ENCODE data around the gene ENAM.
"Not testable (repeated sequence)": the region's sequence is repeated elsewhere in the genome, so short reads cannot be mapped to it uniquely, and the experiment has no call there.

ENAM gene

DNA sequence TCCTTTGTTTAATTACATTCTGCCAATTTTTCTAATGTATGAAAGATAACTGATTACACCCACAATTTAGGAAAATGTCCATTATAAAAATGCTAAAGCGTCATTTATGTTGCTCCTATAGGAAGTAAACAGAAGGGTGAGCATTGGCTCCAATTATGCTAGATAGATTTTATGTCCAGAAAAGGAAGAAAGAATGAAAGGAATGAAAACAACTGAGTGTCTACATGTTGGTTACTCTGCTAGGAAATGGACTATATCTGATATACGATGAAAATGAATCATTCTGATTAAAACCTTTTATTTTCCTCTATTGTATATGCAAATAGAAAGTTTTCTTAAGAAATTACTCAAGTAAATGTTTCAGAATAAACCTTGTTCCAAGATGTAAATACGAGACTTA, 1.6 kb downstream of the ENAM start:
- no peak for DNase-seq

DNA sequence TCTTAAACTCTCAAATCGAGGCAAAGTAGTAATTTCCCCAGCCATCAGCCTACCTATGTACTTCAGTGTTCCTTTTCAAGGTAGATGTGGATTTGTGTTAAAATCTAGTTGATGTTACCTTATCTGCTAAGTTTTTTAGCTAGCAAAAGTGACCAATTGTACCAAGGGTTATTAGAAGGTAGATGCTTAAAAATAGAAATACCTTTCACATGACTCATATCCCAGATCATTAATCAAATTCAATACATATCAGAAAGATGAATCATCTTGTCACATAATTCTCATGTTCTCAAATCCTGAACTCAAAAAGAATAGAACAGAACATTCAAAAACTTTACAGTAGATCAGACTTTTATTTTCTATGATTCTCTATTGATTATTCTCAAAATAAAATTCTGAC, 3.5 kb downstream of the ENAM start:
- no peak for DNase-seq

DNA sequence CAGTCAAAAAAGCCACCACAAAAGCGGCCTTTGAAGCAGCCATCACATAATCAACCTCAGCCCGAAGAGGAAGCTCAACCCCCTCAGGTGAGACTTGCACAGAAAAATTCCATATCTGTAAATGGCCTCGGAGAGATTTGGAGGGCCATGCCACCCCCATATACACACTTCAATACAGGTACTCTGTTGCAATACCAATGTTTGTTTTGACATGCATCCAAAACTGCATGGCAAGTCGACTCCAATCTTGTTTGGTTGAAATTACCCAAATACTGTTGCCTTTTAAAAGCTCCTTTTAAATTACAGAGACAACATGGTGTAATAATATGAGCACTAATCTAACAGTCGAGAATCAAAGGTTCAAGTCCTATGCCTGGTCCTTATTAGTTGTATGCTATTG, 5.9 kb downstream of the ENAM start:
- DNase-seq, result no peak

DNA sequence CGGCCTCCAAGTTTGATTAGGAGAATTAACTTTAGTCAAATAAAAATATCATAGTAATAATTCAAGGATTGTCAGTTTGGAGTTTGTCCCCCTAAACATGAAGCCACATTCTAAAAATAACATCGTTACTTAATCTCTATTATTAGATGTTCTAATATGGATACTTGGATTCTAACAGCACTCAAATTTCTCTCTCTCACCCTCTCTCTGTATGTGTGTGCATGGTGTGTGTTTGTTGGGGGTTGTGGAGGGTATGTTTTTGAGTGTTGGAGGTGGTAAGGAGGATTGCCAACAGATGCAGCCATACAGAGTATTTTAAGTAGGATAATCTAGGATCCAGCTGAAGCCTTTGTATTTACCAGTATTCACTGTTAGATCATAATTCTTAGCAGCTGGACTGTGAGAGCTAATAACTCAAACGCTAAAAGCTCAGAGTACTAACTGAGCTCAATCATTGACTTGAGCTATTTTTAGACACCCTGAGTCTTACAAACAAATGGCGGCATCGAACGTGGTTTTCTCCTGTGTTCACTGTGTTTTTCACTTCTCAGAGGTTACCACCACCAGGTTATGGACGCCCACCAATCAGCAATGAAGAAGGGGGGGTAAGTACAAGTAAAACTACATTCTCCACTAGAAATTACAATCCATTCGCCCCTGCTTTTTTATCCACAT, 8.8 kb downstream of the ENAM start:
- DNase-seq, result no peak

DNA sequence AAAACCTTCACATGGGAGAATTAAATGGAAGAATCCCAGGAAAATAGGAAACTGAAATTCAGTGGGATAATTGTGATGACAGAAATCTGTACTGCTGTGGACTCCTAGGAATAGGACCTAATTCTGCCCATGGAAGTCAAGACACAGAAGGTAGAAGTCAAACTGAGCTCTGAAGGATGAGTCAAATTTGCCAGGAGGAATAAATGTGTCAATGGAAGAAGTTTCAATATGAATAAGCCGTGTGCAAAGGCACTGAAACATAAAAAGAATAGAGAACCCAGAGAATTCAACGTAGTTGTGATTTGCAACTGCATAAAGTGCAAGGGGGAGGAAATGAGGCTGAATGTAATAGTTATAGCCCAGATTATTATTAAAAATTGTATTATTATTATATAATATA, 11.6 kb downstream of the ENAM start:
- no peak for DNase-seq

DNA sequence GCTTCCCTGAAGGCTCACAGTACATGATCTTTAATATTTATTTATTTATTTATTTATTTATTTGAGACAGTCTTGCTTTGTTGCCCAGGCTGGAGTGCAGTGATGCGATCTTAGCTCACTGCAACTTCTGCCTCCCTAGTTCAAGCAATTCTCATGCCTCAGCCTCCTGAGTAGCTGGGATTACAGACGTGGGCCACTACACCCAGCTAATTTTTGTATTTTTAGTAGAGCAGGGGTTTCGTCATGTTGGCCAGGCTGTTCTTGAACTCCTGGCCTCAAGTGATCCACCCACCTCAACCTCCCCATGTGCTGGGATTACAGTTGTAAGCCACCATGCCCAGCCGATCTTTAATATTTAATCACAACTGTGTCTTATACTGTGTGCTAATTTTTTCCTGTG, 22.2 kb downstream of the ENAM start:
- not testable (repeated sequence) for DNase-seq

DNA sequence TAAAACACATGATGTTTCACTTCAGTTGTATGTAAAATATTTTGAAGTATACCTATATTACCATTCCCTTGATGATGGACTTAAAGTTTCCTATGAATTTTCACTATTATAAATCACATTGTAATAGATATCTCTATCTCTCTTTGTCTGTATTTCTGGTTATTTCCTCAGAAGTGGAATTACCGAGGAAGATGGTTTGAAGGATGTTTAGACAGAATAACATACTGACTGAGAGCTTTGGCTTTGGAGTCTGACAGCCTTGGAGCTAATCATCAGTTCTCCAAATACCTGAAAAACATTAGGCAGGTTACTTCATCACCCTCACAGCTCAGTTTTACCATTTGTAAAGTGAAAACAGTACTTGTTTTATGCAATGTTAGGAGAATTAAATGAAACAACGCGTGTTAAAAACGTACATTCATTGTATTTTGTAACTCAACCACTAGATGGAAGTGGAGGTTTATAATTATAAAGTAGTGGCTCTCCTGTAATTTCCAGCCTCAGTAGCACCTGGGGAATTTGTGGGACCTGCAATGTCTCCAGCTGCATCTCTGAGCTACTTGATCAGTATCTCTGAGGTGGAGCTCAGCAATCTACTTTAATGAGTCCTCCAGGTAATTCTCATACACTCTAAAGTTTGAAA, 23.4 kb downstream of the ENAM start:
- no peak for DNase-seq

DNA sequence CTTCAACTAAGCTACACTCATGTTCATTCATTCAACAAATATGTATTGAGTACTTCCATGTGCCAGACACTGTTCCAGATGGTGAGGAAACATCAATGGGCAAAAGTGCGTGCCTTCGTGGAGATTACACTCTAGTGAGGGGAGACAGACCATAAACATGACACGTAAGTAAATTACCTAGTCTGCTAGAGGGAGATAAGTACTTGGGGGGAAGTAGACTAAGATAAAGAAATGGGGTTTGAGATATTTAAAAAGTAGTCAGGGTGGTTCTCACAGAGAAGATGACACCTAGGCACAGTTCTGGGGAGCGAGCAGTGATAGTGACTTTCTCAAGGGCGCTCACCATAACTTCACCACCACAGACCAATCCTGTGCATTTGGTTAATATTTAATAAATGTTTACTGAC, 26.1 kb downstream of the ENAM start:
- no peak for DNase-seq

DNA sequence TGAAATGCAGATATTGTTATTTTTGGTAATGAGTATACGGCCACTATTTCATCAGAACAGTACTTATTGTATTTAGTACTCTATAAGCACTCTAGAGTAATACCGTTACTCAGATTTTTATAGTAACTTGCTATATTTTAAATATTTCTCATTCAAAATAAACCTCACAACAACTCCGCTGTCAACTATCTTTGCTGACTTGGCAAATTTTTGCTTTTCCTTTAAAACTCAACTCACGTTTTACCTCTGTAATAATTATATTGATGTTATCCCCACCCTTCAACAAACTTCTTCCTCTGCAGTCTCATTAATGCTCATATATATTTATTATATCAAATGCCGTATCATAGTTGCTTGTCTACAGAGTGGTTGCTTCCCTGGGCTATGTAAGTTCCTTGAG, 28.8 kb downstream of the ENAM start:
- DNase-seq, result no peak

DNA sequence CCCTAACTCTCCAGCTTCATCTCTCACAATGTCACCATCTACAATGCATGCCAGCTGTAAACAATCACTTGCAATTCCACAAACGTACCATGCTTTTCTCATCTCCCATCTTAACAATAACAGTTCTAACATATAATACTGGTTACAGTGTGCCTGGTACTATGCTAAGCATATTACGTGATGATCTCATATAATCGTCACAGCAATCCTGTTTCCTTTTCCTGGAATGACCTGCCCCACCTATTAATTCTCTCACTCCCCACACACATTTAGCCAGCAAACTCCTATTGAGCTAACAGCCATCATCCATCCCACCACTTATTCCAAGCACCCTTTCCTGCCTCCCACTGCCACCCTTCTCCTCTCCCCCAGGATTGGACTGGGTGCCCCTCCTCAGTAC, 29.9 kb downstream of the ENAM start:
- DNase-seq, result no peak

DNA sequence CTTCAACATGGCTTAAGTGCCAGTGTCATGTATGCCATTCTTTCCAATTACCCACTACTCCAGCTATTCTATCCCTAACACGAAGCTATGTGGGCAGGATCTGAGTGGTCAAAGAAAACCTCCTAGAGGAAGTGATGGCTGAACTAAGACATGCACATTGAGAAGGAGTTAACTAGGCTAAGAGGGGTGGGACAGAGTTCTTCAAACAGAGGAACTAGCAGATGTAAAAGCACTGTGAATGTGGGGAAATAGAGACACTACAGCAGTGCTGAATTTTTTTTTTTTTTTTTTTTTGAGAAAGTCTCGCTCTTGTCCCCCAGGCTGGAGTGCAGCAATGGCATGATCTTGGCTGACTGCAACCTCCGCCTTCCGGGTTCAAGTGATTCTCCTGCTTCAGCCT, 31.6 kb downstream of the ENAM start:
- DNase-seq, result no peak

DNA sequence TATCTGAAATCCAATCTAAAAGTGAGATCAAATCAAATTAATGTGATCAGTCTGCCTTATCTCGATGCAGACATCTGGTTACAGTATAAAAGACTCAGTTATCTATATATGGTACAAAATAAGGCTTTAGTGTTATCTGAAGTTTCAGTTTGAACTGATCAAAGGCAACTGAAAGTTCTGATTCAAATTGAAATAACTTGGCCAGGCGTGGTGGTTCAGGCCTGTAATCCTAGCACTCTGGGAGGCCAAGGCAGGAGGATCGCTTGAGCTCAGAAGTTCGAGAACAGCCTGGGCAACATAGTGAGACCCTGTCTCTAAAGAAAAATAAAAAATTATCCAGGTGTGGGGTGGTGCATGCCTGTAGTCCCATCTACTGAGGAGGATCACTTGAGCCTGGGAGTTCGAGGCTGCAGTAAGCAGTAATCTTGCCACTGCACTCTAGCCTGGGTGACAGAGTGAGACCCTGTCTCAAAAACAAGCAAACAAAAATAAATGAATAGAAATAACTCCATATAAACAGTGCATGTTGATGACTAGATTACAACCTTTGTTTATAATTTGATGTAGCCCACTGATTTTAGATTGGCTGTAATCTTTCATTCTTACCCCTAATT, 32.9 kb downstream of the ENAM start:
- not testable (repeated sequence) for DNase-seq

DNA sequence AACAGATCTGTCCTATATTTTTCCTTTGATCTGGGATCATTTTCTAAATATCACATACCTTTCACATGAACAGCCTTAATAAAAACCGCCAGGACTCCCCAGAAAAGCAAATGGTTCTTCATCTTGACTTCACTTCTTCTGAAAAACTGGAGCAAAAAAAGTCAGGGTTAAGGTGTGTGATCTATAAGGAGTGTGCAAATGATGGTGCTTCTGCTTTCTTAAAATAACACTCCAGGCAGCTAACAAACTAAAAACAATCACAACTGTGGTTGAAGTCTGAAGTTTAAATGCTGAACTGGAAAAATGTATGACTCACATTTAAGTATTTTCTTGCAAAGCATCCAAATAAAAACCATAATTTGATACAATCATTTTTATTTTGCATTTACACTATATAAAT, 37.8 kb downstream of the ENAM start, which contains the start of gene JCHAIN:
JCHAIN (minus strand) TSS at position 140 of the 400 bp plus-strand sequence; CDS start at position 122, 18 bp downstream.
- DNase-seq, result no peak

DNA sequence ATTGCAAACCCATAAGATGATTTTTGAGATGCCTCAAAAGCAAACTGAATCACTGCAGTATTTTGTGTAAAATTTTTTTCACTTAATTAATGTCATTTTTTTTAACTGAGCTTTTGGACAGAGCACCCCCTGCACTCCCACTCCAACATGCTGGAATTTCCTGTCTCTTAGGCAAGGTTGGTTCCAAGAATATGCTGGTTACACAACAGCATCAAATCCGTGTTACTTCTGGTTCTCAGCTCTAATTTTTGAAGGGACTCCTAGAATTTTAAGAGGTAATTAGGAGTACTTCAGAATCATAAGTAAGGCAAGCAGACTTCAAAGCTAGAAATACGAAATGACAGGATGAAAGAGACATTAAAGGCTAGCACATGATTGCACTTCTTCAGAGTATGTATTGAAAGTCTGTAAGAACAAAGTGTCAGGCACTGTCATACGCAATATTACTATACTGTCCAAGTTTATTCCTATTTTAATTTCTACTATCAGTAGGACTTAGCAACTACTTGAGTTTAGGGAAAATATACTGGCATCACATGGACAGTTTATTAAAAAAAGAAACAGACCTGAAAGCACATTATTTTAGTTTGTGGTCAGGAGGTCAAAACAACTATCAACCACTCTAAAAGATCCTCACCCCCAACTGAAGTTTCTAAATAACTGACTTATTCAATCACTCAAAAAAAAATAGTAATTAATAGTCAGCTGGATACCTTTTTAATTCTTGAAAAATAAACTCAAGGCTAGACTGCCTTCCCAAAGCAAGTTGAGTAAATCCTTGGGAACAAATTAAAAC, 39.4 kb downstream of the ENAM start:
- DNase-seq, result no peak

DNA sequence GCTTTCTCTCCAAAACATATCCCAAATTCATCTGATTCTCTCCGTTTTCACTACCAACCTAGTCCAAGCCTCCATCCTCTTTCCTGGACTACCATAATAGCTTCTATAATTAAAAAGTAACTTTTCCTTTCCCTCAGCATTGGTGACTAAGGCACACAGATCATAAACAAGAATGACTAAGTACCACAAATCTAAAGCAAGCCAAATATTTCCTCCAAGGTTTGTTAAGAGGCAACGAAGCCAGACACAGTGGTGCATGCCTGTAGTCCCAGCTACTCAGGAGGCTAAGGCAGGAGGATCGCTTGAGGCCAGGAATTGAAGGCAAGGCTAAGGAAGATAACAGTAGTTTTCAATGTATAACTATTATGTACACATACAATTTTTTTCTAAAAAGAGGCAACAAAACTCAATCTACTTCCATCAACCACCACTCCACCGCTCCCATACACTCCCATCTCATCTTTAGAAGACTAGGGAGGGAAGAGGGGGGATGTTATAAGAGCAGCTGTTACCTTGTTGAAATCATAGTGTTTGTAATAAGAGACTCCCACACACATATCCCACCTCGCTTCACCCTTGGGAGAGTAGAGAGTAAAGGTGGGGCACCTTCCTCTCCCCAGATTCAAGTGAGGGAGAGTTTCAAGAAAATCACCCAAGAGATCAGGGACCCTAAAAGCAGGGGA, 41.9 kb downstream of the ENAM start:
- no peak for DNase-seq

DNA sequence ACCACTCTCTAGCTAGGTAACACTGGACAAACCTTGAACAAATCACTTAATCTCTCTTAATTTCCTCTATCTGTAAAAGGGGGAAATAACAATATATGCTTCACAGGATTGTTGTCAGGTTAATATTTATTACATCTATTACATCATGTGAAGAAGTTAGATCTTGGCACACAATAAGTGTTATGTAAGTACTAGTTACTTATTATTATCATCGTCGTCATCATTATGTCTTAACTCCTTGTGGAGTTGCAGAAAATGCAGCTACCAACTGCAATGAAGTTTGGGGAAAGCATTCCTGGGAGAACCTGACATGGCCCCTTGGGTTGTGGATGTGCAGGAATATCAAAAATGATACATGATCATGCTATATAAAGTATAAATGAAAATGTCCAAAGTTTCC, 42.5 kb downstream of the ENAM start:
- no peak for DNase-seq

DNA sequence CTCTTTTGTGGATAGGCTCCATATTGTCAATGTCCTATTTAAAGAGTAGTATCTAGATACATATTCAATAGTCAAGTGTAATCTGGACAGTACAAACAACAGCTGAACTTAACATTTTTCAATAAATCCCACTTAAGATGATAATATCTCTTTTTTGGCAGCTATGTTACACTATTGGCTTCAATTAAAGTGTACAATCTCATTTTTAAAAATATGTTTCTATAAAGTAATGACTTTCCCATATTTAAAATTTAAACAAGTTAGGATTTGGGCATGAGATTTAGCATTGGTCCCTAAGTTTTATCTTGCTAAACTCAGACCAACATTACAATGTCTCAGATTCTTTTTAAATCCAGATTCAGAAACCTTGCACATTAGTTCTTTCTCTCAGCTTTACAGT, 45.6 kb downstream of the ENAM start:
- no peak for DNase-seq

DNA sequence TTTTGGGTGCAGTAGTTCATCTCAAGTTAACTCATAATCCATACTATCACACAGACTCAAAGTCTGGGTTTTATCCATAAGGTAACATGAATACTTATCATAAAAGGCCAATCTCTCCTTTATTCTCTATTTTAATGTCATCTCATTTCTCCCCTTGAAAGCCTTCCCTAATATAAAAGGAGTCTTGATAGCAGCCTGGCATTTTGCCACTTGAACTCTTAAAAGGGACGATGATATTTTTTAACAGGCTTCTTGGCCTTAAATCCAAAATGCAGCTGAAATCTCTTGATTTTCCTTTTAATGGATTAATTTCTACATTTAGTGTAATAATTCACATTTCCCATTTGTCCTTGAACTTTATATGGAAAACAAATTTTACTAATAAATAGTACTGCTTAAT, 46.2 kb downstream of the ENAM start:
- DNase-seq, result no peak

DNA sequence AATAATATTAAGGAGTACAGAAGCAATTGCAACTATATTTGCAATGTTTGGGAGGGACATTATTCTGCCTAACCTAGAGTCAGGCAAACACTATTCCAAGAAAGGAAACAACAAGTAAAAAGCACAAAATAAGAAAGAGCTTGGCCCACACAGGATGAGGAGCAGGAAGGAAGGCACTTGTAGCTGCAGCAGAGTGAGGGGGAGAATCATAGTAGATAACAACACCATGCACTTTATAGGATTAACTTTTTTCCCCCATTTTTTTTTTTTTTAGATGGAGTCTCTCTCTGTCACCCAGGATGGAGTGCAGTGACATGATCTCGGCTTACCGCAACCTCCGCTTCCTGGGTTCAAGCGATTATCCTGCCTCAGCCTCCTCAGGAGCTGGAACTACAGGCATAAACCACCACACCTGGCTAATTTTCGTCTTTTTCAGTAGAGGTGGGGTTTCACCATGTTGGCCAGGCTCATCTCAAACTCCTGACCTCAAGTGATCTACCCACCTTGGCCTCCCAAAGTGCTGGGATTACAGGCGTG, 48.1 kb downstream of the ENAM start:
- DNase-seq, result no peak

DNA sequence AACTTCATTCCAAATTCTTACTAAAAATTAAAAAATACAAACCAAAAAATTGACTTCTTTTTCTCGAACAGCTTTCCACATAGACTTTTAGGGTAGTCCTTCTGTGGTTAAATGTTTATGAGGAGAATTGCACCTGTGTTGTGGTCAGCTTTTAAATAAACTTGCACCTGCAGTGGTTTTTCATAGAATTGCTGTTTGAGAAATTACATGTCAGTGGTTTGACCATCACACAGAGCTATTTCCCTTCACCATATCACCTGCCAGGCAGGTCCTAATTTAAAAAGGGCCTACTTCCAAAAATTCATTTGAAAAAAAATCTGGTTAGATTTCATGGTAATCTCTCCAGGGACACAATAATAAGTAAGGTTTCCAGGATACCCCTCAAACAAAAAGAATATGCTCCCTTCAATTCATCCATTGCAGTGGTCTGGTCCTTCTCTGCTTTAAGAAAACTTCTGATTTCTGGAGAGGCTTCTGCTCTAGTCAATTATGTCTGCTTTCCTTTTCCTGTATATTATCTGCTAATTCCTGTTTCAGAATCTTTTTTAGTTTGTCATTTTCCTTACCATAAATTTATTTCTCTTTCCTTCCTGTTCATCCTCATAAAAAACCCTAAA, 49.9 kb downstream of the ENAM start:
- no peak for DNase-seq

DNA sequence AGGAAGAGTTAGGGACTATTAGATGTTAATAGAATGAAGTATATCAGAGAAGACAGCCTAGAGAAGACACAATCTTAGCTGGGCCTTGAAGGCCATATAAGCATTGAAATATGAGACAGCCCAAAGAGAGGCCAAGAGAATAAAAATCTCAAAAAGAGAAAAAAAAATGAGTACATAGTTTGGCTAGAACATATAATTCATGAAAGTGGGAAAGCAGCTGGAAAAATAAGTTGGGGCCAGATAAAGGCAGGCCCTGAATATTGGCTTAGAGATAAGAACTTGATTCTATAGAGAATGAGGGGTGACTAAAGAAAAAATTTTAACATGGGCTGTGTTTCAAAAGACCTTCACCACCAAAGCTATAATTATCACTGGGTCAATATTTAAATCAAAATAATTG, 52.4 kb downstream of the ENAM start:
- DNase-seq, result no peak

DNA sequence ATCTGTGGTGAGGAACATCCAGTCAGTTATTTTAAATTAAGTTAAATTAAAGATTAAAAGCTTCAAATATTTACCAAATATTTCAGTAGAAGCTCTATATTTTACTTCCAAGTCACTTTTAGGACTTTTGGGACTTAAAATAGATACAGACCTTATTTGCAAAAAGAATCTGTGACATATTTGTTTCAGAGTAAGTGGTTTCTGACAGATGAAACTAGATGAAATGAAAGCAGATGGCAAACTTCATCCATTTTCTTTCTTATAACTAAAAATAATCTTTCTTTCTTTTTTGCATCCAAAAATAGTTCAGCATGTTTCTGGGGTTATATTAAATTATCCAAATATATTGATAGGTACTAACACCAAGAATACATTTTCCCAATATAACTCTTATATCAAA, 53.2 kb downstream of the ENAM start:
- DNase-seq, result no peak
